Lung (tissue), 12 donors: ENCODE results near the gene AIF1. TPM values are rescaled to one million over a fixed set of nuclear protein-coding genes. Genes with fewer than 3 reads are reported as not detected.

Experiments
- ATAC-seq: fragments of 200-7000 bp; cut with Tn5 transposase; one replicate; pipeline ENCODE4 v1.9.1; 2020; ENCODE audit warnings: moderate number of reproducible peaks; ENCODE audit not compliant: insufficient read depth, low FRiP score
- DNase-seq, 3 donors: peaks; one replicate each; pipeline ENCODE4 v3.0.0-alpha.2; 2013 to 2017
- H3K27ac ChIP-seq, 2 donors: one replicate each; pipeline ENCODE4 v1.5.1; 2013; ENCODE audit warnings: mild to moderate bottlenecking in 2 of 2, moderate library complexity in 2 of 2, control low read depth in 1 of 2, inconsistent platforms in 1 of 2, low read depth in 1 of 2, low read length in 1 of 2
- H3K27me3 ChIP-seq, 3 donors: one replicate each; pipeline ENCODE4 v1.5.1; 2013; ENCODE audit warnings: low read length in 2 of 3; ENCODE audit not compliant: control insufficient read depth in 3 of 3, insufficient read depth in 3 of 3
- H3K36me3 ChIP-seq, 4 donors: one replicate each; pipeline ENCODE4 v1.5.1; 2013; ENCODE audit warnings: low read length in 4 of 4, mild to moderate bottlenecking in 1 of 4, moderate library complexity in 1 of 4; ENCODE audit not compliant: control insufficient read depth in 4 of 4, insufficient read depth in 4 of 4
- H3K4me1 ChIP-seq, 5 donors: one replicate each; pipeline ENCODE4 v1.5.1; 2013; ENCODE audit warnings: low read length in 5 of 5, mild to moderate bottlenecking in 2 of 5, moderate library complexity in 1 of 5; ENCODE audit not compliant: control insufficient read depth in 5 of 5, insufficient read depth in 5 of 5
- H3K4me3 ChIP-seq: one replicate; pipeline ENCODE4 v1.5.1; 2013; ENCODE audit warnings: mild to moderate bottlenecking, control low read depth, moderate library complexity
- H3K9ac ChIP-seq, 2 donors: one replicate each; pipeline ENCODE4 v1.5.1; 2013; ENCODE audit warnings: low read length in 2 of 2, control low read depth in 1 of 2; ENCODE audit not compliant: insufficient read depth in 1 of 2
- H3K9me3 ChIP-seq, 4 donors: one replicate each; pipeline ENCODE4 v1.5.1; 2013; ENCODE audit warnings: low read length in 3 of 4, mild to moderate bottlenecking in 1 of 4, moderate library complexity in 1 of 4; ENCODE audit not compliant: control insufficient read depth in 4 of 4, insufficient read depth in 3 of 4
- WGBS, 2 donors: extraction: QIAGEN DNeasy Blood & Tissue Kit; methylation state at CpG; one replicate each; pipeline ENCODE4 v1.1.7; 2013; 5-methylcytosine and 5-hydroxymethylcytosine counted together
- polyA plus RNA-seq, 2 donors: library from polyadenylated mRNA; stranded (reverse); fragments of 200-250 nt; gene quantifications; one replicate each; pipeline ENCODE4 v1.2.1, GENCODE V29; 2013
- total RNA-seq, 2 donors: library from RNA; depleted of rRNA in 1 of 2; stranded (reverse); fragments of >200 nt in 1 of 2; gene quantifications; one replicate each; pipeline ENCODE4 v1.2.1, GENCODE V29; 2014 to 2021
- TF ChIP-seq, protein P1 (sequence below): IDR thresholded peaks from 2 replicates; pipeline ENCODE4 v1.5.1; 2012; ENCODE audit warnings: mild to moderate bottlenecking; ENCODE audit errors: control extremely low read depth, extremely low read depth
- donor health status: control.
- donor health status: control.
- donor health status: Bipolar disorder and iron deficiency.
- donor health status: healthy.
- donor health status: DM: yes; HTN: yes; CAD: no.

Gene AIF1
- total and polyA plus RNA-seq, 4 donors, result 38.7 to 345 (median 88.0) TPM

DNA sequence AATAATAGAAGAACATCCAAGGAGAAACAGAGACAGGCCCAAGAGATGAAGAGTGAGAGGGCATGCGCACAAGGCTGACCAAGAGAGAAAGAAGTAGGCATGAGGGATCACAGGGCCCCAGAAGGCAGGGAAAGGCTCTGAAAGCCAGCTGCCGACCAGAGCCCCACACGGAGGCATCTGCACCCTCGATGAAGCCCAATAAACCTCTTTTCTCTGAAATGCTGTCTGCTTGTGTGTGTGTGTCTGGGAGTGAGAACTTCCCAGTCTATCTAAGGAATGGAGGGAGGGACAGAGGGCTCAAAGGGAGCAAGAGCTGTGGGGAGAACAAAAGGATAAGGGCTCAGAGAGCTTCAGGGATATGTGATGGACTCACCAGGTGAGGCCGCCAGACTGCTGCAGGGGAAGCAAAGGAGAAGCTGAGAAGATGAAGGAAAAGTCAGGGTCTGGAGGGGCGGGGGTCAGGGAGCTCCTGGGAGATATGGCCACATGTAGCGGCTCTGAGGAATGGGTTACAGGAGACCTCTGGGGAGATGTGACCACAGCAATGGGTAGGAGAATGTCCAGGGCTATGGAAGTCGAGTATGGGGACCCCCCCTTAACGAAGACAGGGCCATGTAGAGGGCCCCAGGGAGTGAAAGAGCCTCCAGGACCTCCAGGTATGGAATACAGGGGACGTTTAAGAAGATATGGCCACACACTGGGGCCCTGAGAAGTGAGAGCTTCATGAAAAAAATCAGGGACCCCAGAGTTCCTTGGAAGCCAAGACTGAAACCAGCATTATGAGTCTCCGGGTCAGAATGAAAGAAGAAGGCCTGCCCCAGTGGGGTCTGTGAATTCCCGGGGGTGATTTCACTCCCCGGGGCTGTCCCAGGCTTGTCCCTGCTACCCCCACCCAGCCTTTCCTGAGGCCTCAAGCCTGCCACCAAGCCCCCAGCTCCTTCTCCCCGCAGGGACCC is 40.6 kb upstream of the AIF1 start:
- WGBS, 2 donors, result 84 to 89% methylated on average over 14 of the region's 14 CpGs
- no peak overlapping the region for H3K9ac ChIP-seq
- no peak overlapping the region for H3K4me3 ChIP-seq
- TF ChIP-seq, protein P1, sequence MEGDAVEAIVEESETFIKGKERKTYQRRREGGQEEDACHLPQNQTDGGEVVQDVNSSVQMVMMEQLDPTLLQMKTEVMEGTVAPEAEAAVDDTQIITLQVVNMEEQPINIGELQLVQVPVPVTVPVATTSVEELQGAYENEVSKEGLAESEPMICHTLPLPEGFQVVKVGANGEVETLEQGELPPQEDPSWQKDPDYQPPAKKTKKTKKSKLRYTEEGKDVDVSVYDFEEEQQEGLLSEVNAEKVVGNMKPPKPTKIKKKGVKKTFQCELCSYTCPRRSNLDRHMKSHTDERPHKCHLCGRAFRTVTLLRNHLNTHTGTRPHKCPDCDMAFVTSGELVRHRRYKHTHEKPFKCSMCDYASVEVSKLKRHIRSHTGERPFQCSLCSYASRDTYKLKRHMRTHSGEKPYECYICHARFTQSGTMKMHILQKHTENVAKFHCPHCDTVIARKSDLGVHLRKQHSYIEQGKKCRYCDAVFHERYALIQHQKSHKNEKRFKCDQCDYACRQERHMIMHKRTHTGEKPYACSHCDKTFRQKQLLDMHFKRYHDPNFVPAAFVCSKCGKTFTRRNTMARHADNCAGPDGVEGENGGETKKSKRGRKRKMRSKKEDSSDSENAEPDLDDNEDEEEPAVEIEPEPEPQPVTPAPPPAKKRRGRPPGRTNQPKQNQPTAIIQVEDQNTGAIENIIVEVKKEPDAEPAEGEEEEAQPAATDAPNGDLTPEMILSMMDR, result no peak
- H3K27me3 ChIP-seq, result peaks cover 0 to 4% (median 0%) of the 10 kb centered on the region in 3 donors
- ATAC-seq, result no peak
- no peaks in the 10 kb centered on the region for H3K9me3 ChIP-seq
- H3K4me1 ChIP-seq, result no peaks in the 10 kb centered on the region
- no peak overlapping the region for H3K27ac ChIP-seq
- no peaks in the 10 kb centered on the region for H3K36me3 ChIP-seq
- DNase-seq, result no peak

DNA sequence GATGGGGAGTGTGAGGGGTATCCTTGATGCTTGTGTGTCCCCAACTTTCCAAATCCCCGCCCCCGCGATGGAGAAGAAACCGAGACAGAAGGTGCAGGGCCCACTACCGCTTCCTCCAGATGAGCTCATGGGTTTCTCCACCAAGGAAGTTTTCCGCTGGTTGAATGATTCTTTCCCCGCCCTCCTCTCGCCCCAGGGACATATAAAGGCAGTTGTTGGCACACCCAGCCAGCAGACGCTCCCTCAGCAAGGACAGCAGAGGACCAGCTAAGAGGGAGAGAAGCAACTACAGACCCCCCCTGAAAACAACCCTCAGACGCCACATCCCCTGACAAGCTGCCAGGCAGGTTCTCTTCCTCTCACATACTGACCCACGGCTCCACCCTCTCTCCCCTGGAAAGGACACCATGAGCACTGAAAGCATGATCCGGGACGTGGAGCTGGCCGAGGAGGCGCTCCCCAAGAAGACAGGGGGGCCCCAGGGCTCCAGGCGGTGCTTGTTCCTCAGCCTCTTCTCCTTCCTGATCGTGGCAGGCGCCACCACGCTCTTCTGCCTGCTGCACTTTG is 39.6 kb upstream of the AIF1 start, which contains the start of gene TNF:
TSS of gene TNF (plus strand) at position 231 of the 567 bp plus-strand sequence. CDS start at position 408, 177 bp downstream.
- Histone ChIP-seq H3K27ac (no peak within 1 kb of the TSS), H3K4me1 (no peaks in the 10 kb centered on the region), H3K36me3 (no peaks in the 10 kb centered on the region), H3K4me3 (no peak within 1 kb of the TSS), H3K9ac (no peak within 1 kb of the TSS), H3K27me3 (peaks cover 0 to 4% (median 0%) of the 10 kb centered on the region in 3 donors), H3K9me3 (no peaks in the 10 kb centered on the region)
- DNase-seq (no peak), ATAC-seq (peak; percentile 48)
- TF ChIP-seq, protein P1, result no peak
- WGBS, 2 donors, result 33 to 50% methylated on average over 18 to 19 of the region's 19 CpGs

DNA sequence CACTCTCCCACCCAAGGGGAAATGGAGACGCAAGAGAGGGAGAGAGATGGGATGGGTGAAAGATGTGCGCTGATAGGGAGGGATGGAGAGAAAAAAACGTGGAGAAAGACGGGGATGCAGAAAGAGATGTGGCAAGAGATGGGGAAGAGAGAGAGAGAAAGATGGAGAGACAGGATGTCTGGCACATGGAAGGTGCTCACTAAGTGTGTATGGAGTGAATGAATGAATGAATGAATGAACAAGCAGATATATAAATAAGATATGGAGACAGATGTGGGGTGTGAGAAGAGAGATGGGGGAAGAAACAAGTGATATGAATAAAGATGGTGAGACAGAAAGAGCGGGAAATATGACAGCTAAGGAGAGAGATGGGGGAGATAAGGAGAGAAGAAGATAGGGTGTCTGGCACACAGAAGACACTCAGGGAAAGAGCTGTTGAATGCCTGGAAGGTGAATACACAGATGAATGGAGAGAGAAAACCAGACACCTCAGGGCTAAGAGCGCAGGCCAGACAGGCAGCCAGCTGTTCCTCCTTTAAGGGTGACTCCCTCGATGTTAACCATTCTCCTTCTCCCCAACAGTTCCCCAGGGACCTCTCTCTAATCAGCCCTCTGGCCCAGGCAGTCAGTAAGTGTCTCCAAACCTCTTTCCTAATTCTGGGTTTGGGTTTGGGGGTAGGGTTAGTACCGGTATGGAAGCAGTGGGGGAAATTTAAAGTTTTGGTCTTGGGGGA is 38.9 kb upstream of the AIF1 start:
- Histone ChIP-seq H3K9ac (no peak overlapping the region), H3K27ac (no peak overlapping the region)
- 66% methylated on average over 8 of the region's 8 CpGs for WGBS, 2 donors

More for the DNA sequence above, 38.9 kb upstream of the AIF1 start:
- Histone ChIP-seq H3K27me3 (peaks cover 0 to 4% (median 0%) of the 10 kb centered on the region in 3 donors), H3K4me3 (no peak overlapping the region), H3K9me3 (no peaks in the 10 kb centered on the region), H3K36me3 (no peaks in the 10 kb centered on the region), H3K4me1 (no peaks in the 10 kb centered on the region)
- TF ChIP-seq, protein P1, result no peak
- DNase-seq (no peak), ATAC-seq (no peak)
